ENCODE results near the gene DIAPH3. TPM values are rescaled to one million over a fixed set of nuclear protein-coding genes. Genes with fewer than 3 reads are reported as not detected.

The DIAPH3 gene
- total and polyA plus RNA-seq, 2 donors = 0.18 to 23.4 TPM

DNA sequence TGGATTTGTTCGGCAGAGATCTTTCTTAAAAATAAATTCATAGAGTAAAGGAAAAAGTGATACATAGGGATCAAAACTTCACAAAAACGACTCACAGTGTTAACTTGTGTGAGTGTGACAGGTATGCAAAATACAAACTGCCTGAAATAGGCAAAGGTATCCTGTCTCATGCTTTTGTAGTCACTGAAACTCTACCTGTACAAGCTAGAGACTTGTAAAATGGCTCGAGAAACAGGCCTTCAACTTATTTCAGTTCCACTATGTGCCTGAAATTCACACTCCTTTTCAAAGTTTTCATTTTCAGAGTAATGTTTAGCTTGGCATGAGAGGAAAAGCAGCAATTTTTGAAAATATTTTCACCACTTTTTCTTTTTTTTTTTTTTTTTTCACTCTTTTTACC, 290.4 kb downstream of the DIAPH3 start:
- Histone ChIP-seq H3K27ac (ENCODE audit: low read depth) (no peak overlapping the region), H3K36me3 (ENCODE audit: insufficient read depth) (no peaks in the 10 kb centered on the region), H3K4me1 (ENCODE audit: insufficient read depth) (no peaks in the 10 kb centered on the region), H3K4me3 (ENCODE audit: low read depth, low read length) (no peak overlapping the region)
- 82% methylated on average over 3 of the region's 3 CpGs for WGBS
- no peak for DNase-seq (ENCODE audit: extremely low spot score)

DNA sequence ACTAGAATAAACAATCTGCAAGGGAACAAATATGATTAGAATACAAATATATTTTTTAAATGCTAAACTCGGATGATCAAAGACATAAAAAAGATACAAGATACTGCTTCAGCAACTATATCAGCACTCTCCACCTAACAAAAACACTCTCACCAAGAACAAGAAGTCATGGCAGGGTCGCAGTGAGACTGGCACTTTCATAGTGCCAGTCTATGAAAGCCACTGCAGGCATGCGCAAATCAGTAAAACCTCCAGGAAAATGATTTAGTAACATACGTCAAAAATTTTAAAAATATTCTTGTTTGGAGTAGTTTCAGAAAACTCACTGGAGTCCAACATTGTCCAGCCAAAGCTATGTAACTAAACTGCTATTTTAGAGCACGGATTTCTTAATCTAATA, 295.9 kb downstream of the DIAPH3 start:
- no peak overlapping the region for H3K4me3 ChIP-seq (ENCODE audit: low read depth, low read length)
- 54% methylated on average over 5 of the region's 5 CpGs for WGBS
- no peak overlapping the region for H3K27ac ChIP-seq (ENCODE audit: low read depth)
- DNase-seq (ENCODE audit: extremely low spot score) = no peak
- no peaks in the 10 kb centered on the region for H3K36me3 ChIP-seq (ENCODE audit: insufficient read depth)
- H3K4me1 ChIP-seq (ENCODE audit: insufficient read depth) = no peaks in the 10 kb centered on the region

DNA sequence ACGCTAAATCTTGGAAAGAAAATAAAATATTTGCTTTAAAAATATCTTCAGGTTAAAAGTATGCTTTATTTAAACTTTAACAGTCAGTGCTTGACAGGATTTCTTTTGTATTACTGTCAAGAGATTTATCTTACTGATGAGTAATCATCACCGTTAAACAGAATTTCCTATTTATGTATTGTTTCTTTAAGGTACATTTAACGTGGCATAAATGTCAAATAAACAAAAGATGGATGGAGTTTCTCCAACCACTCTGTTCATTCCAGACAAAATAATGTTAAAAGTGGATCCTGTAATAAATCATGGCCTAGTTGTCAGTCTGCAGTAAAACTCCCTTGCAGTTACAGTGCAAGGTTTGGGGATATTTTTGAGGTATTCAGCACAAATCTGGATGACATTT, 298.3 kb downstream of the DIAPH3 start:
- no peaks in the 10 kb centered on the region for H3K36me3 ChIP-seq (ENCODE audit: insufficient read depth)
- H3K4me3 ChIP-seq (ENCODE audit: low read depth, low read length) = no peak overlapping the region
- 12% methylated on average over 3 of the region's 3 CpGs for WGBS
- DNase-seq (ENCODE audit: extremely low spot score) = no peak
- no peaks in the 10 kb centered on the region for H3K4me1 ChIP-seq (ENCODE audit: insufficient read depth)
- H3K27ac ChIP-seq (ENCODE audit: low read depth) = no peak overlapping the region

DNA sequence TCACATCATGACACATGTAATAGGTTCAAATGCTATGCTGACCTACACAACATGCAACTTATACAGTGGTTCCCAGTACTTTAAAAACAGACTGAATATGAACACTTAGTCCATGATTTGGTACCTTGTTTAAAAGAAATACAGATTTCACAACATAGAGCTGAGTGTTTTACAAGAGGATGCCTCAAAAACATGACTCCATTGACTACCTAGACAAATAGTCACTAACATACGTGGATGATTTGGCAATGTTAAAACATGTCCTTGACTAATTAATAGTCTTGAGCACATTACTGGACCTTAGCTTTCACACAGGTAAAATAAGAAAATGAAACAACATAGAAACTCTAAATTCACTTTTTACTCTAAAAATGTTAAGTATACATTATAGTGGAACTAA, 300.1 kb downstream of the DIAPH3 start:
- no peak for DNase-seq (ENCODE audit: extremely low spot score)
- H3K4me1 ChIP-seq (ENCODE audit: insufficient read depth) = no peaks in the 10 kb centered on the region
- H3K36me3 ChIP-seq (ENCODE audit: insufficient read depth) = no peaks in the 10 kb centered on the region
- no peak overlapping the region for H3K4me3 ChIP-seq (ENCODE audit: low read depth, low read length)
- H3K27ac ChIP-seq (ENCODE audit: low read depth) = no peak overlapping the region
- 94% methylated on average over 1 of the region's 1 CpG for WGBS

DNA sequence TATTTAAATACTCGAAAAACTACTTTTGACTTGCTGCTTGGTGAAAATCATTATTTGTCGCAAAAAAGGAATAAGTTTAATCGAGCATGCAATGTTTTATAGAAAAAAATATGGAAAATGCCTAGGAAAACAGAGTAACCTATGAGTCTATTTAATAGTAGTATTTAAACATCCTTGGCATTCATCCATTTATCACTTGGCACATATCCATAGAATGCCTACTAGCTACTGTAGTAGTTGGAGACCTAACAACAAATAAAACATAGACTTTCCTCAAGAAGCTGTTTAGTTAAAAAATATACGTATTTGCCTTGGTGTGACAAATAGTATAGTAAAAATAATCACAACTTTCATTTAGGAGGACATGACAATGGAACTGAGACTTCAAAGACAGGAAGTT, 302.1 kb downstream of the DIAPH3 start:
- no peak overlapping the region for H3K27ac ChIP-seq (ENCODE audit: low read depth)
- H3K36me3 ChIP-seq (ENCODE audit: insufficient read depth) = no peaks in the 10 kb centered on the region
- WGBS = 92% methylated on average over 4 of the region's 4 CpGs
- H3K4me1 ChIP-seq (ENCODE audit: insufficient read depth) = no peaks in the 10 kb centered on the region
- H3K4me3 ChIP-seq (ENCODE audit: low read depth, low read length) = no peak overlapping the region
- DNase-seq (ENCODE audit: extremely low spot score) = no peak

DNA sequence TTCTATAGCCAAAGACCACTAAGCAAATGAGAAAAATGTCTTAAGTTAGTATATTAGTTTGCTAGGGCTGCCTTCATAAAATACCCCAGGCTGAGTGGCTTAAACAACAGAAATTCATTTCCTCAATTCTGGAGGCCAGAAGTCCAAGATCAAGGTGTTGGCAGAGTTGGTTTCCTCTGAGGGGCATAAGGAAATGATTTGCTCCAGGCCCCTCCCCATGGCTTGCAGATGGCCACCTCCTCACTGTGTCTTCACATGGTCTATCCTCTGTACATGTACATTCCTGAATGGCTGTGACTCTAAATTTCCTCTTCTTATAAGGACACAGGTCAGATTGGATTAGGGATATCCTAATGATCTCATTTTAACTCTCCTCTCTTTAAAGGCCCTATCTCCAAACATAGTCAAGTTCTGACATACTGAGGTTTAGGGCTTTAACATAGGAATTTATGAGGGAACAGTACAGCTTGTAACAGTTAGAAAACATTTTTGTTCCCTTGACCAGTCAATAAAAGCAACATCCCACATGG, 307.4 kb downstream of the DIAPH3 start:
- DNase-seq (ENCODE audit: extremely low spot score) = no peak
- no peak overlapping the region for H3K27ac ChIP-seq (ENCODE audit: low read depth)
- H3K4me1 ChIP-seq (ENCODE audit: insufficient read depth) = no peaks in the 10 kb centered on the region
- no peak overlapping the region for H3K4me3 ChIP-seq (ENCODE audit: low read depth, low read length)
- no peaks in the 10 kb centered on the region for H3K36me3 ChIP-seq (ENCODE audit: insufficient read depth)

DNA sequence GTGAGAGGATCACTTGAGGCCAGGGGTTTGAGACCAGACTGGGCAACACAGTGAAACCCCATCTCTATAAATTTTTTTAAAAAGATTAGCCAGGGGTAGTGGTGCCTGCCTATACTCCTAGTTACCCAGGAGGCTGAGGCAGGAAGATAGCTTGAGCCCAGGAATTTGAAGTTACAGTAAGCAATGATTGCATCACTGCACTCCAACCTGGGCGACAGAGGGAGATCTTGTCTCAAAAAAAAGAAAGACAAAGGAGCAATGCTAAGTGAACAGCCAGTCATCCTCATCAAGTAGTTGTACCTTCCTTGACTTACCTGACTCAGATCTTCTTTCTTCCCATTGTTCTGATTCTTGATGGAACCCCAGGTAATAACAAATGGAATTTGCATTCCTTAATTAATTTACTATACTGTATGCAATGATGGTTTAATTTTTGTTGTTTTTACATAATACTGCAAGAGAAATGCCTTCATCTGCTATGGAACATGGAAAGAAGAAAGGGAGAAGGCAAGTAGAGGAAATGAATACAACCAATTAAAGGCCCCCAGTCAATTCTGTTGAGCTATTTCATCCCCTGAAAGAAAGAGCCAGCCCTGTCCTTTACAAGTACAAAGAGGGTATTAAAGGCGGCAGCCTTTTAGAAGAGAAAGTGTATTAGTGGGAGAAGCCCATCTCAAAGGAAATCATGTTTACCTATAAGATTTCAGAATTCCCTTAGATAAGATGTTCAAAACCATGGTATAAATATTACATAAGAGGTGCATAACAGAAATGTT, 316.7 kb downstream of the DIAPH3 start:
- no peak overlapping the region for H3K4me3 ChIP-seq (ENCODE audit: low read depth, low read length)
- no peaks in the 10 kb centered on the region for H3K4me1 ChIP-seq (ENCODE audit: insufficient read depth)
- no peak for DNase-seq (ENCODE audit: extremely low spot score)

DNA sequence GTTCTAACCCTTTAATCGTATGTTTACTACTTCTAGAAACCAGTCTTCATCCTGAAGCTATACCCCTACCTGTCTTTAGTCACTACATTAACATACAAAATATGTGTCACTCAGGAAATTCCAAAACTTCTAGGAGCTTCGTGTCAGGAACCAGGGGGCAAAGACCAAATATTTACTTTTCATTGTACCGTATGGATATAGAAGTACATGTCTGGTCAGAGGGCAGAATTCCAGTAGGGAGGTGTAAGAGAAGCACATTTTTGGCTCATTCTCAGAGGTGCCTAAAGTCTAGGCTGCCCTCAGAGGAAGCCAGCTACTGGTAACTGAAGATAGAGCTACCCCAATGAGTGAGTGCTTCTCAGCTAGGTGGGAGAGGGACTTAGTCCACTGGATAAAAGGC, 320.7 kb downstream of the DIAPH3 start:
- H3K27ac ChIP-seq (ENCODE audit: low read depth) = no peak overlapping the region
- H3K4me3 ChIP-seq (ENCODE audit: low read depth, low read length) = no peak overlapping the region
- WGBS = 89% methylated on average over 3 of the region's 3 CpGs
- H3K36me3 ChIP-seq (ENCODE audit: insufficient read depth) = no peaks in the 10 kb centered on the region
- H3K4me1 ChIP-seq (ENCODE audit: insufficient read depth) = no peaks in the 10 kb centered on the region
- no peak for DNase-seq (ENCODE audit: extremely low spot score)

More for the DNA sequence above, 316.7 kb downstream of the DIAPH3 start:
- H3K27ac ChIP-seq (ENCODE audit: low read depth) = no peak overlapping the region
- WGBS = 94% methylated on average over 2 of the region's 2 CpGs
- H3K36me3 ChIP-seq (ENCODE audit: insufficient read depth) = no peaks in the 10 kb centered on the region

DNA sequence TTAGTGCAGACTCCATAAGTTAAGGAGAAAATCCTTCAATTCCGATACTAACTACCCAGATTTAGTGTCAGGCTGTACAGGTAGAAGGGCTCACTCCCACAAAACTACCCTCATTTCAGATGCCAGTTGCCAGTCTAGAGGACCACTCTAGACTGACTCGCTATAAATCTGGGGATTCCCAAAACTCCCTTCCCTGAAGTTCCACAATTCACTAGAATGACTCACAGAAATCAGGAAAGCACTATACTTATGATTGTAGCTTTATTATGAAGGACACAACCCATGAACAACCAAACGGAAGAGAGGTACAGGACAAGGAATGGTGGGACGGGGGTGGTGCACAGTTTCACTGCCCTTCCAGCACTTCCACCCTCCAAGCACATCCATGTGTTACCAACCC, 321.2 kb downstream of the DIAPH3 start:
- Histone ChIP-seq H3K36me3 (ENCODE audit: insufficient read depth) (no peaks in the 10 kb centered on the region), H3K4me1 (ENCODE audit: insufficient read depth) (no peaks in the 10 kb centered on the region), H3K4me3 (ENCODE audit: low read depth, low read length) (no peak overlapping the region), H3K27ac (ENCODE audit: low read depth) (no peak overlapping the region)
- no peak for DNase-seq (ENCODE audit: extremely low spot score)
- WGBS = 98% methylated on average over 4 of the region's 4 CpGs

DNA sequence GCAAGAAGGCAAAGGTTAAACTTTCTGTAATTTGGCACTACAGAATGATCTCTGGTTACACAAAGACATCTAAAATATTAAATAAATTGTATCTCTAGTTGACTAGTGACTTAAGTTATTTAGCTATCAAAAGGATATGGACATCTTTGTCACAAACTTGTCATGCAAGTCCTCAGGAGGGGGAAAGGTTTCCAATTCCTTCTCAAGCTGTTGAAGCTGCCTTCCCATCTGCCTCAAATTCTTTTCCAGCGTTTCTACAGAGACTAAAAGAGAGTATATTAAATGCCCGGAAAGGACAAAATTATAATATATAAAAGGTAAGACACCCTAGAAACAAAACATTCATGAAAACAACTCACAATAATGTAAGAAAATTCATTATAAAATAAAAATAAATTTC, 324.5 kb downstream of the DIAPH3 start:
- Histone ChIP-seq H3K27ac (ENCODE audit: low read depth) (no peak overlapping the region), H3K36me3 (ENCODE audit: insufficient read depth) (no peaks in the 10 kb centered on the region), H3K4me3 (ENCODE audit: low read depth, low read length) (no peak overlapping the region), H3K4me1 (ENCODE audit: insufficient read depth) (no peaks in the 10 kb centered on the region)
- WGBS = 95% methylated on average over 2 of the region's 2 CpGs
- DNase-seq (ENCODE audit: extremely low spot score) = no peak

DNA sequence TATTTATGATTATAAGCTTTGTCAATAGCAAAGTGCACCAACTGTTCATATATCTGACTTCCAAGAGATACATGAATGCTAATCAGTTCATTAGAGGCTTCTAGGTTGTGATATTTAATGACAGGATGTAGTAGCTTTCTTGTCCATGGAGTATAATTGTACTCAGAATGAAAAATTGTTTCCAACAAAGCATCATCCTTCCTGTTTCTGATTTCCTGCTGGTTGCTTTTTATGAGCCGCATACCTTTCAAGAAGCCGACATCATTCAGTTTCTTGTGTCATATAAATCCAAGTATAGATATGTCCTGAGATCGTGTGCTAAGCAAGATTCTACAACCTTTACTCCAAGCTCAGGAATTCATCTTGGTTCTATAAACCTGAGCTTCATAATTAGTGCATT, 326.6 kb downstream of the DIAPH3 start:
- 56% methylated on average over 3 of the region's 3 CpGs for WGBS
- Histone ChIP-seq H3K4me1 (ENCODE audit: insufficient read depth) (no peaks in the 10 kb centered on the region), H3K36me3 (ENCODE audit: insufficient read depth) (no peaks in the 10 kb centered on the region), H3K27ac (ENCODE audit: low read depth) (no peak overlapping the region), H3K4me3 (ENCODE audit: low read depth, low read length) (no peak overlapping the region)
- DNase-seq (ENCODE audit: extremely low spot score) = no peak

DNA sequence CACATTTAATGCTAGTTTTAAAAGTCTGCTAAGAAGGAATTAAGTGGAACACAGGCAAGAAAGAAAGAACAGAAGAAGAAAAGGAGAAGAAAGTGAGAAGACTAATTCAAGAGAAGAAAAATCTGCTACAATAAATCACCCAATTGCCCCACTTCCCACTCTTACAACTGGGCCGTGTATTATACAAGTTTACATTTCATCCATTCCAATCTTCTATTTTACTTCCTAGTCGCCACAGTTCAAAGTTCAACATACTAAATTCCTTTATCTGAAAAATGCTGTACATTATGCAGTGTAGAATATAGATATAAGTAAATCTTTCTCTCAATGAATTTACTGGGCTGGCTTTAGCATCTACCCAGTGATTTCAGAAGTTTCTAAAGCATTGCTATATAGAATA, 328.2 kb downstream of the DIAPH3 start:
- Histone ChIP-seq H3K27ac (ENCODE audit: low read depth) (no peak overlapping the region), H3K4me1 (ENCODE audit: insufficient read depth) (no peaks in the 10 kb centered on the region), H3K36me3 (ENCODE audit: insufficient read depth) (no peaks in the 10 kb centered on the region), H3K4me3 (ENCODE audit: low read depth, low read length) (no peak overlapping the region)
- DNase-seq (ENCODE audit: extremely low spot score) = no peak
- WGBS = 55% methylated on average over 2 of the region's 2 CpGs

DNA sequence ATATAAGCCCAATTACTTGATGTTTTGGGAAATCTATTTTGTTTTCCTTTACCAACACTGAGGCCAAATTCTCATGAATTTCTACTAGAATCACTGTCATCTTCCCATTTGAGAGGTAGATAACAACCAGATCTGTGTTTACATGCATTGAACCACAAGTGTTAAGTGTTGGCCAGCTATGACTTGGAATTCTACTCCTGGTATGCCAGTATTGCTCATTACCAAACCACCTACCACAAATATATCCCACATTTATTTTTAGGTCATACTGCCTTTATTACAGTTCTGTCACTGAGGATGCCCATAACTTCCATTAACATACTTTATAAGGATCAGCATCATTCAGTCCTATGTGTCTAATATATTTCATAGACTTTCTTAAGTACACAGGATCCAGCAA, 328.9 kb downstream of the DIAPH3 start:
- Histone ChIP-seq H3K4me3 (ENCODE audit: low read depth, low read length) (no peak overlapping the region), H3K4me1 (ENCODE audit: insufficient read depth) (no peaks in the 10 kb centered on the region), H3K27ac (ENCODE audit: low read depth) (no peak overlapping the region), H3K36me3 (ENCODE audit: insufficient read depth) (no peaks in the 10 kb centered on the region)
- DNase-seq (ENCODE audit: extremely low spot score) = no peak

DNA sequence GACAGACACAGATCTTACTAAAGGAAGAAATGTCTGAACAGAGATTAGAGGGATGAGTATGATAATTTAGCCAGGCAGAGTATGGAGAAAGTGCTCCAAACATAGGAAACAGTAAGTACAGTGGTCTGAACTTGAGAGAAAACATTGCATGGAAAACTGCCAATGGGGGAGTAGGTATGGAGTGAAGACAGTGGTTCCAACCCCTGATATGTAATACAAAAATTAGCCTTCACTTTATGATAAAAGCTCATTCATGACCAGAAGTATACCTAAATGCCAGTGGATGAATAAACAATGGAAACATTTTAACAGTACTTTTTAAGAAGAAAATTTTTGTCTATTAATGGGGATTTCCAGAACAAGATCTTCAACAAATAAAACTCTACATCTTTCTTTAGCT, 334.0 kb downstream of the DIAPH3 start:
- H3K36me3 ChIP-seq (ENCODE audit: insufficient read depth) = no peaks in the 10 kb centered on the region
- no peak for DNase-seq (ENCODE audit: extremely low spot score)
- no peaks in the 10 kb centered on the region for H3K4me1 ChIP-seq (ENCODE audit: insufficient read depth)

DNA sequence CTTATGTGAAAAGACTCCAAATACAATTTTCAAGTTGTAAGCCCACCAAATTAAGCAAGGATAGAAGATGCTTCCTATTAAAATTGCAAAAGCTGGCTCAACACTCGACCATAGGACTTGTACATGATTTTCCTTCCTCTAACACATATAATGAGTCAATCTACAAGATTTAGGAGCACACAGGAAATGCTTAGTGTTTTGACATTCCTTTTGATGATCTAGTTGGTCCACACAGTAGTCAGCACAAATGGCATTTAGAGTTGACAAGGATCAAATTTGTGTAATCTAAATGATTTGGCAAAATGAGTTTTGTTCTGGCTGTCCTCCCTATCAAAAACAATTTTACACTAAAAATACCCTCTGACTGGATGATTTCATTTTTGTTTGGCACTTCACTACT, 340.2 kb downstream of the DIAPH3 start:
- WGBS = 64% methylated on average over 1 of the region's 1 CpG
- Histone ChIP-seq H3K36me3 (ENCODE audit: insufficient read depth) (no peaks in the 10 kb centered on the region), H3K4me1 (ENCODE audit: insufficient read depth) (no peaks in the 10 kb centered on the region), H3K4me3 (ENCODE audit: low read depth, low read length) (no peak overlapping the region), H3K27ac (ENCODE audit: low read depth) (no peak overlapping the region)
- no peak for DNase-seq (ENCODE audit: extremely low spot score)

More for the DNA sequence above, 334.0 kb downstream of the DIAPH3 start:
- no peak overlapping the region for H3K27ac ChIP-seq (ENCODE audit: low read depth)
- H3K4me3 ChIP-seq (ENCODE audit: low read depth, low read length) = no peak overlapping the region

Data from urinary bladder (tissue), 4 donors.